GM11168 (cell line): Measurements from ENCODE around the gene MFSD1.

Experiments used
- in situ Hi-C: fragments of 300-500 bp; cut with MboI; formaldehyde crosslinking; loops from one replicate; pipeline ENCODE4 v1.12.0; 2022; ENCODE audit warnings: low sequenced_read_pairs; ENCODE audit not compliant: unreplicated experiment

MFSD1 gene

DNA sequence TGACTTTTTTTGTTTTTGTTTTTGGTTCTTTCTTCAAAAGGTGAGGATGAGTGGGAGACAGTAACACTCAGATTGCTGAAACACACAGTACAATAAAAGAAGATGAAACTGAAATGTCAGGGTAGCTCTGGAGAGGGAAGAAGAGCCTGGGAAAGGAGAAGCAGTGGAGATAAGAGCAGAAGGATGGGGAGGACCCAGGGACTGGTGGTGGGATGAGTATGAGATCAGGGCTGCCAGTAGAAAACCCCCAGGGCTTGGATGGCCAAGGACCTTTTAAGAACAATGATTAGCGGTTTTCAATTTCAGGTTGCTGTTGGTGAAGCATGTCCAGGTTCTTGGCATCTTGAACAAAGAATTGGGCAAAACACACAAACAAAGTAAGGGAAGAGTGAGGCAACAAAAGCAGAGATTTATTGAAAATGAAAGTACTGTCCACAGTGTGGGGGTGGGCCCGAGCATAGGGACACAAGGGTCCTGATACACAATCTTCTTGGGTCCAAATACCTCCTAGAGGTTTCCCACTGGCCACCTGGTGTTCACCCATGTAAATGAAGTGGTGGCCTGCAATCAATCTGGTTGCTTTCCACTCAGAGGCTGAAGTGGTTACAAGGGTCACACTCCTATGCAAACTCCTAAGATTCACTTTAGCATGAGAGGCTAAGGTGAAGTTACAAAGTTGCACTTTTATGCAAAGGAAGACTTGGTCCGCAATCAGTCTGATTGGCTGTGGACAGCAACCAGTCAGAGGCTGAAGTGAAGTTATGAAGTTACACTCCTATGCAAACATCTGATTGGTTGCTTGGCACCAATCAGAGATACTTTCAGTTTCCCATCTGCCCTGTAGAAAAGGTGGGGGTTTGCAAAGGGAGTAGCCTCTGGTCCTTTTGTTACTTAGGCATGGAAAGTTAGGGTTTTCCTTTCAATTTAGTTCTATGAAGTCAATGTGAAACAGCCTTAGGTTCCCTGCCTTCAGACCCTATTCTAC, 26.1 kb upstream of the MFSD1 start:
- in situ Hi-C loops: no loop called here

GRCh38 chr3:158776531-158776930, 25.3 kb upstream of the MFSD1 start:
- in situ Hi-C loops: no loop called here

- in situ Hi-C loops: no loop called here
These were observed 24.5 kb upstream of the MFSD1 start for GRCh38 chr3:158777161-158777873.

DNA sequence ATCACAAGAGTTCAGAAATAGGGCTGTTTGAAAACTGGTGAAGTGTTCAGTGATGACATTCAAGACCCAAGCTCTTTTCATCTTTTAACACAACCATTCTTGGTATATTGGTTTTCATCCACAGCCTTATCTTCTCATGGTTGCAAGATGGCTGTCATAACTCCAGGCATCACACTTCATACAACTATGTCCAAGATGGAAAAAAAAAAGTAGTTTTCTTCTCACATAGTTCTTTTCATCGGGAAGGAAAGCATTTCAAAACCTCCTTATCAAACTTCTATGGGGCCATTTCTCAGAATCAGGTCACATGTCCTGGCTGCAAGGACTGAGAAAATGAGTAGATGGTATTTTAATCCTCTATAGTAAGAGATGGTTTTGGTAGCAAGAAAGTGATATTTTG, 21.1 kb upstream of the MFSD1 start:
- in situ Hi-C loops: no loop called here

DNA sequence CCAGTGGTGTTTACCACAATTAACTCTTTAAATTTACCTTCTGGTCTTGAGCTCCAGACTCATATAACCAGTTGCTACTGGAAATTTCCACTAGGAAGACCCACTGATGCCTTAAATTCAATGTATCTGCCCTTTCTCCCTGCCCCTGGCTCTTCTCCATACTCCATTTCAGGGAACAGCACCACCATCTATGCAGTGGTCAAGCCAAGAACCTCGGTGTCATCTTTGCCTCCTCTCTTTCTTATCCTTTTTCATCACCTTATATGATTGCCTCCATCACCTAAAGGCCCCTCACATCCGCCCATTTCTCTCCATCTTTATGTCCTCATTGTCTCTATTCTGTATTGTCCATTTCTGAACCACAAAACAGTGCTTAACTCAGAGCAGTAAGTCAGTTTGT, 20.7 kb upstream of the MFSD1 start:
- in situ Hi-C loops: no loop called here

DNA sequence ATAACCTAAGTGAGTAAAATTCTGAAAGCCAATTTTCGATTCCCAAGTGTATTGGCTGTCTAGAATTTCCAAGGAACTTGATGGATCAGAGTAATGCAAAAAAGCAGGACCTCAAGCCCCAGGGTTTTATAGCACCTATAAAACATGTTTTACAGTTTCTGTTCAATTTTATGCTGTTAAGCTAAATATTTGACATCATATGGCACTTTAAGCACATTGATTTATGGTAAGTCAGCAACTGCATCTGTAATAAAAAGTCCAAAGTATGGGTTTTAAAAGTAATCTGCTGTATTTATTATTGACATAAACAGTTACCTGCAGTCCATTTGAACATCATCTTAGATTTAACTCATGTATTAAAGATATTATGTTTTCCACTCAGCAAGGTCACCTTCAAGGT, 20.0 kb upstream of the MFSD1 start:
- in situ Hi-C loops: no loop called here

GRCh38 chr3:158782283-158782989, 19.4 kb upstream of the MFSD1 start:
- in situ Hi-C loops: no loop called here

GRCh38 chr3:158783051-158783450, 18.8 kb upstream of the MFSD1 start:
- in situ Hi-C loops: no loop called here

- in situ Hi-C loops: no loop called here
These were observed 15.9 kb upstream of the MFSD1 start for GRCh38 chr3:158785972-158786371.

GRCh38 chr3:158788446-158788845, 13.4 kb upstream of the MFSD1 start:
- in situ Hi-C loops: no loop called here

GRCh38 chr3:158789592-158789991, 12.3 kb upstream of the MFSD1 start:
- in situ Hi-C loops: no loop called here

GRCh38 chr3:158790901-158791589, 10.8 kb upstream of the MFSD1 start:
- in situ Hi-C loops: loop anchor here (5.0 kb wide), 1 partner anchor 64 kb away; no protein-coding TSS in a partner anchor

DNA sequence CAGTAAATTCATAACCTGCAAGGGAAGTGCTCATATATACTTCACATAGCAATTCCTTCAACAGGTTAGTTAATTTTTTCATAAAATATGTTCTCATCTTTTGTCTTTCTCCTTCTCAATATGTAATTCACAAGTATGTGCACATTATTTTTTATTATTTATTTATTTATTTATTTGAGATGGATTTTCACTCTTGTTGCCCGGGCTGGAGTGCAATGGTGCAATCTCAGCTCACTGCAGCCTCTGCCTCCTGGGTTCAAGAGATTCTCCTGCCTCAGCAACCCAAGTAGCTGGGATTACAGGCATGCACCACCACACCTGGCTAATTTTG, 10.3 kb upstream of the MFSD1 start:
- in situ Hi-C loops: loop anchor here (5.0 kb wide), 1 partner anchor 64 kb away; no protein-coding TSS in a partner anchor

DNA sequence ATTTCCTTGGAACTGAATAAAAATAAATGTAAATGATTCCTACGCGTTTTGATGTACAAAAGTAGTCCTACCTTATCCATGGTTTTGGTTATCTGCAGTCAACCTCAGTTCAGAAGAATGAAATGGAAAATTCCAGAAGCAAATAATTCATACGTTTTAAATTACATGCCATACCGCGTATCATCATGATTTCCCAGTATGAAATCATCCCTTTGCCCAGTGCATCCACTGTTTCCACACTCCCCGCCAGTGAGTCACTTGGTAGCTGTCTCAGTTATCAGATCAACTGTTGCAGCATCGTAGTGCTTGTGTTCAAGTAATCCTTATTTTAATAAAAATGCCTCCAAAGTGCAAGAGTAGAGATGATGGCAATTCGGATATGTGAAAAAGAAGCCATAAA, 9.1 kb upstream of the MFSD1 start:
- in situ Hi-C loops: loop anchor here (5.0 kb wide), 1 partner anchor 65 kb away; no protein-coding TSS in a partner anchor

- in situ Hi-C loops: loop anchor here (5.0 kb wide), 1 partner anchor 67 kb away; no protein-coding TSS in a partner anchor
These were observed 7.6 kb upstream of the MFSD1 start for GRCh38 chr3:158794206-158794605.

GRCh38 chr3:158794936-158795518, 6.8 kb upstream of the MFSD1 start:
- in situ Hi-C loops: loop anchor here (5.0 kb wide), 1 partner anchor 68 kb away; no protein-coding TSS in a partner anchor

- in situ Hi-C loops: no loop called here
These were observed 653 bp upstream of the MFSD1 start for GRCh38 chr3:158801201-158801600.

GRCh38 chr3:158802409-158803268, 785 bp downstream of the MFSD1 start:
- in situ Hi-C loops: no loop called here

DNA sequence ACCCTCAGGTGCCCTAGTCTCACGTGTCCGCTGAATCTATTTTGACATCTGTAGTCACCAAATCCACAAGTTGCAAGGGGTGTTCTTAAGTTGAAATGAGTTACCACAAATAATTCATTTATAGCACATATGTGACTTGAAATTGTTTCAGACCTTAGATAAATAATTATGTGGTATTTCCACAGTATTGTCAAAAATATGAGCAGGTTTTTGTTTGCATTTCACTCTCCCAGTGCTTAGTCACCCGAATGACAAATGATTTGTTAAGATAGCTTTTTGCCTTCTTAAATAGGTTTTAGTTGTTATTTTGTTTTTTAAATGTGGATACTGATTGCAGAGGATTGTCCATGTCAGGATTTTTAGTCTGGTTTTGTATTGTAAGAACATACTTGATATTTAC, 2.6 kb downstream of the MFSD1 start:
- in situ Hi-C loops: no loop called here
